GM21390 (cell line): Measurements from ENCODE around the gene ERC2.
"Not testable (repeated sequence)": the region's sequence is repeated elsewhere in the genome, so short reads cannot be mapped to it uniquely, and the experiment has no call there.

ENCODE experiments used
- ATAC-seq: cut with Tn5 transposase; IDR thresholded peaks from one replicate; pipeline ENCODE4 v1.9.1; 2021; ENCODE audit not compliant: unreplicated experiment

The ERC2 gene

GRCh38 chr3:56019490-56020146, 448.6 kb downstream of the ERC2 start:
- ATAC-seq, result no peak

- ATAC-seq, result not testable (repeated sequence)
Measured at GRCh38 chr3:56015374-56015773, 452.9 kb downstream of the ERC2 start.

- ATAC-seq, result no peak
Measured at GRCh38 chr3:56012721-56013120, 455.5 kb downstream of the ERC2 start.

GRCh38 chr3:56005196-56005805, 463.0 kb downstream of the ERC2 start:
- no peak for ATAC-seq

- no peak for ATAC-seq
Measured at GRCh38 chr3:56003129-56003528, 465.1 kb downstream of the ERC2 start.

GRCh38 chr3:56001991-56002390, 466.3 kb downstream of the ERC2 start:
- no peak for ATAC-seq

GRCh38 chr3:56001537-56001936, 466.7 kb downstream of the ERC2 start:
- no peak for ATAC-seq

- ATAC-seq, result no peak
Measured at GRCh38 chr3:55989366-55989765, 478.9 kb downstream of the ERC2 start.

GRCh38 chr3:55988905-55989304, 479.4 kb downstream of the ERC2 start:
- no peak for ATAC-seq

GRCh38 chr3:55984626-55985025, 483.6 kb downstream of the ERC2 start:
- ATAC-seq, result no peak

- no peak for ATAC-seq
Measured at GRCh38 chr3:55978953-55979352, 489.3 kb downstream of the ERC2 start.

- no peak for ATAC-seq
Measured at GRCh38 chr3:55974421-55975165, 493.7 kb downstream of the ERC2 start.

- ATAC-seq, result no peak
Measured at GRCh38 chr3:55969634-55970033, 498.6 kb downstream of the ERC2 start.

GRCh38 chr3:55968331-55968730, 499.9 kb downstream of the ERC2 start:
- no peak for ATAC-seq

- ATAC-seq, result no peak
Measured at GRCh38 chr3:55966566-55966965, 501.7 kb downstream of the ERC2 start.

GRCh38 chr3:55965776-55966175, 502.5 kb downstream of the ERC2 start:
- no peak for ATAC-seq

GRCh38 chr3:55964491-55964985, 503.7 kb downstream of the ERC2 start:
- no peak for ATAC-seq

- no peak for ATAC-seq
Measured at GRCh38 chr3:55963601-55964000, 504.7 kb downstream of the ERC2 start.

- no peak for ATAC-seq
Measured at GRCh38 chr3:55959471-55960080, 508.7 kb downstream of the ERC2 start.

- ATAC-seq, result no peak
Measured at GRCh38 chr3:55958605-55959004, 509.7 kb downstream of the ERC2 start.

GRCh38 chr3:55955891-55956477, 512.3 kb downstream of the ERC2 start:
- no peak for ATAC-seq
